Keratinocyte (primary cell): Measurements from ENCODE around the gene TM9SF2. TPM values are rescaled to one million over a fixed set of nuclear protein-coding genes. Genes with fewer than 3 reads are reported as not detected.

Experiments
- DNase-seq: peaks from one replicate; pipeline ENCODE4 v3.0.0-alpha.2; 2011; ENCODE audit warnings: low read depth, missing footprints, low spot score
- FAIRE-seq: peaks from 2 replicates; lab custom pipeline; 2011; peaks lifted over from hg19 to GRCh38; lab: Jason Lieb, UNC
- H2AFZ ChIP-seq: 2 replicates; pipeline ENCODE4 v1.6.0; 2012; ENCODE audit warnings: low read length, control low read depth, inconsistent platforms; ENCODE audit not compliant: control insufficient read depth
- H3K27ac ChIP-seq: 2 replicates; pipeline ENCODE4 v1.5.1; 2011; ENCODE audit warnings: low read length; ENCODE audit not compliant: control insufficient read depth, insufficient read depth
- H3K27me3 ChIP-seq: 3 replicates; pipeline ENCODE4 v1.6.0; 2011; ENCODE audit warnings: low read length; ENCODE audit not compliant: control insufficient read depth, insufficient read depth; ENCODE audit errors: extremely low read depth
- H3K36me3 ChIP-seq, 2 experiments: 2 replicates in 1 of 2; 3 replicates in 1 of 2; pipeline ENCODE4 v1.5.1; 2011; ENCODE audit warnings: low read length in 2 of 2, mild to moderate bottlenecking in 1 of 2; ENCODE audit not compliant: control insufficient read depth in 2 of 2, insufficient read depth in 2 of 2; ENCODE audit errors: extremely low read depth in 1 of 2
- H3K4me1 ChIP-seq: 3 replicates; pipeline ENCODE4 v1.5.1; 2011; ENCODE audit warnings: low read length; ENCODE audit not compliant: control insufficient read depth, insufficient read depth; ENCODE audit errors: extremely low read depth
- H3K4me2 ChIP-seq: 3 replicates; pipeline ENCODE4 v1.6.0; 2011; ENCODE audit warnings: low read depth, low read length; ENCODE audit not compliant: control insufficient read depth, insufficient read depth; ENCODE audit errors: extremely low read depth
- H3K4me3 ChIP-seq, 3 experiments: fragments of 200-600 bp in 1 of 3; sonication (generic) in 1 of 3; 2 replicates in 2 of 3; 3 replicates in 1 of 3; pipeline ENCODE4 v1.5.1; 2011 to 2016; ENCODE audit warnings: low read length in 3 of 3, mild to moderate bottlenecking in 3 of 3, control low read depth in 2 of 3, inconsistent platforms in 1 of 3, low read depth in 1 of 3, mixed read lengths in 1 of 3, mixed run types in 1 of 3, moderate library complexity in 1 of 3; ENCODE audit not compliant: control insufficient read depth in 2 of 3, insufficient read depth in 2 of 3; ENCODE audit errors: extremely low read depth in 1 of 3
- H3K79me2 ChIP-seq: 2 replicates; pipeline ENCODE4 v1.6.0; 2012; ENCODE audit warnings: low read length; ENCODE audit not compliant: control insufficient read depth, insufficient read depth
- H3K9ac ChIP-seq: 3 replicates; pipeline ENCODE4 v1.6.0; 2011; ENCODE audit warnings: low read length; ENCODE audit not compliant: control insufficient read depth, insufficient read depth; ENCODE audit errors: extremely low read depth
- H3K9me1 ChIP-seq: 3 replicates; pipeline ENCODE4 v1.6.0; 2011; ENCODE audit warnings: low read length; ENCODE audit not compliant: control insufficient read depth, insufficient read depth; ENCODE audit errors: extremely low read depth
- H3K9me3 ChIP-seq: 2 replicates; pipeline ENCODE4 v1.5.1; 2012; ENCODE audit warnings: low read depth, low read length; ENCODE audit not compliant: control insufficient read depth
- H4K20me1 ChIP-seq: 3 replicates; pipeline ENCODE4 v1.6.0; 2011; ENCODE audit warnings: low read length; ENCODE audit not compliant: control insufficient read depth, insufficient read depth; ENCODE audit errors: extremely low read depth
- EZH2 ChIP-seq: IDR thresholded peaks from one replicate; pipeline ENCODE4 v1.6.1; 2012; ENCODE audit warnings: inconsistent platforms, mild to moderate bottlenecking, low read length, moderate library complexity
- dilution Hi-C: fragments of 300-500 bp; cut with MboI; formaldehyde crosslinking; loops from one replicate; pipeline ENCODE4 v1.7.0; 2020; ENCODE audit warnings: low sequenced_read_pairs; ENCODE audit not compliant: extremely low pct_ligation_motif_present
- polyA plus RNA-seq, 5 experiments: library from polyadenylated mRNA; depleted of rRNA in 3 of 5; stranded (reverse) in 3 of 5; stranded (forward) in 1 of 5; unstranded in 1 of 5; fragments of >200 nt; gene quantifications; 1 replicate in 1 of 5; 2 replicates in 3 of 5; 3 replicates in 1 of 5; pipeline versions ENCODE4 v1.2.1 to v1.2.3, GENCODE V29; 2011 to 2012; ENCODE audit warnings: missing spikeins in 2 of 5, low read depth in 1 of 5, low replicate concordance in 1 of 5
- TF ChIP-seq, protein P1 (sequence below), 3 experiments: IDR thresholded peaks in 1 of 3; conservative IDR thresholded peaks in 1 of 3; optimal IDR thresholded peaks in 1 of 3; 2 replicates in 2 of 3; 3 replicates in 1 of 3; pipeline versions ENCODE3 to v1.5.1; 2011; ENCODE audit warnings: low read length in 3 of 3, mild to moderate bottlenecking in 3 of 3, moderate library complexity in 2 of 3, control low read depth in 1 of 3, inconsistent platforms in 1 of 3; ENCODE audit not compliant: insufficient read depth in 2 of 3; ENCODE audit errors: extremely low read depth in 1 of 3

TM9SF2 gene
- polyA plus RNA-seq, 1 donor (not counting 4 experiments of a cell fraction or from before 2014, with no cell fraction given): 134 TPM

DNA sequence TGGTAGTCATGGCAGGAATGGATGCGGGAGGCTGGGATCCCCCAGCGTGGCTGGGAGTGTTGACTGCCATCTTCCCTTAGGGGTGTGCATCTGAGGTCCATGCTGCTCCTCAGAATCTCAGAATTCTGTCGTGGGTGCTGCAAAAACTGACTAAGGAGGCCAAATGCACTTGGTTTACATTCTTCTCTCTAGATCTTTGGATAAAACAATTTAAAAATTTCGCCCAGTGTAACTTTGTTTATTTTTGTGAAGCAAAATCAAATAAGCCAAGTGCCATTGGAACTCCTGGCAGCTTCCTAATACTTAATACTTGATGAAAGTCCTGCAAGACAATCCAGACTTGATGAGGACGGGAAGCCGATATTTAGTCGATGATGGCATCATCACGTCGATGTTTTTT lies 27.8 kb upstream of the TM9SF2 start:
- no peaks in the 10 kb centered on the region for H3K36me3 ChIP-seq
- TF ChIP-seq EZH2: no peak
- TF ChIP-seq, protein P1, sequence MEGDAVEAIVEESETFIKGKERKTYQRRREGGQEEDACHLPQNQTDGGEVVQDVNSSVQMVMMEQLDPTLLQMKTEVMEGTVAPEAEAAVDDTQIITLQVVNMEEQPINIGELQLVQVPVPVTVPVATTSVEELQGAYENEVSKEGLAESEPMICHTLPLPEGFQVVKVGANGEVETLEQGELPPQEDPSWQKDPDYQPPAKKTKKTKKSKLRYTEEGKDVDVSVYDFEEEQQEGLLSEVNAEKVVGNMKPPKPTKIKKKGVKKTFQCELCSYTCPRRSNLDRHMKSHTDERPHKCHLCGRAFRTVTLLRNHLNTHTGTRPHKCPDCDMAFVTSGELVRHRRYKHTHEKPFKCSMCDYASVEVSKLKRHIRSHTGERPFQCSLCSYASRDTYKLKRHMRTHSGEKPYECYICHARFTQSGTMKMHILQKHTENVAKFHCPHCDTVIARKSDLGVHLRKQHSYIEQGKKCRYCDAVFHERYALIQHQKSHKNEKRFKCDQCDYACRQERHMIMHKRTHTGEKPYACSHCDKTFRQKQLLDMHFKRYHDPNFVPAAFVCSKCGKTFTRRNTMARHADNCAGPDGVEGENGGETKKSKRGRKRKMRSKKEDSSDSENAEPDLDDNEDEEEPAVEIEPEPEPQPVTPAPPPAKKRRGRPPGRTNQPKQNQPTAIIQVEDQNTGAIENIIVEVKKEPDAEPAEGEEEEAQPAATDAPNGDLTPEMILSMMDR (optimal IDR thresholded peaks at IDR 0.05 in 1 of 3, IDR thresholded peaks at IDR 0.05 in 1 of 3, conservative IDR thresholded peaks at IDR 0.05 in 1 of 3; ENCODE audit: extremely low read depth in 1 of 3, insufficient read depth in 2 of 3, low read length in 3 of 3): no peak
- FAIRE-seq: no peak
- no peak overlapping the region for H3K4me2 ChIP-seq
- H3K79me2 ChIP-seq: no peaks in the 10 kb centered on the region
- H3K9me1 ChIP-seq: no peaks in the 10 kb centered on the region
- H3K27me3 ChIP-seq: no peaks in the 10 kb centered on the region
- no peaks in the 10 kb centered on the region for H4K20me1 ChIP-seq
- H3K4me3 ChIP-seq: no peak overlapping the region
- no peak for DNase-seq
- no peak overlapping the region for H3K27ac ChIP-seq
- no peak overlapping the region for H2AFZ ChIP-seq
- H3K9ac ChIP-seq: no peak overlapping the region
- dilution Hi-C loops: no loop called here
- H3K4me1 ChIP-seq: no peaks in the 10 kb centered on the region
- H3K9me3 ChIP-seq: no peaks in the 10 kb centered on the region

DNA sequence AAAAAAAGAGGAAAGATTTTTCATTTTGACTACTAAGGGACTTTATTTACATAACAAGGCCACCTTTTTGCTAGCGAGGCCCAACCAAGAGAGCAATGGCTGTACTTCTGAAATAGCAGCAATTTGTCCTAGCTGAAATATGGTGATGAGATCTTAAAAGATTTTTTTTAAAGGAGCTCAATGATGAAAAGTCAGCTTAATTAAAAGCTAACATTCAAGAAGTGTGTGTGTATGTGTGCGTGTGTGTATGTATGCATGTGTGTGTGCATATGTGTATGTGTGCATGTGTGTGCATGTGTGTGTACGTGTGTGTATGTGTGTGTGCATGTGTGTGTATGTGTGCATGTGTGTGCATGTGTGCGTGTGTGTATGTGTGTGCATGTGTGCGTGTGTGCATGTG lies 24.6 kb upstream of the TM9SF2 start:
- no peaks in the 10 kb centered on the region for H3K9me1 ChIP-seq
- no peaks in the 10 kb centered on the region for H3K27me3 ChIP-seq
- no peaks in the 10 kb centered on the region for H3K79me2 ChIP-seq
- dilution Hi-C loops: no loop called here
- H3K4me2 ChIP-seq: no peak overlapping the region
- no peaks in the 10 kb centered on the region for H3K9me3 ChIP-seq
- H3K4me1 ChIP-seq: peaks cover 6% of the 10 kb centered on the region
- H3K4me3 ChIP-seq: no peak overlapping the region
- FAIRE-seq (no peak), DNase-seq (no peak)
- no peak overlapping the region for H3K9ac ChIP-seq
- no peak overlapping the region for H3K27ac ChIP-seq
- H2AFZ ChIP-seq: no peak overlapping the region
- H4K20me1 ChIP-seq: no peaks in the 10 kb centered on the region
- no peaks in the 10 kb centered on the region for H3K36me3 ChIP-seq
- TF ChIP-seq, protein P1 (optimal IDR thresholded peaks at IDR 0.05 in 1 of 3, IDR thresholded peaks at IDR 0.05 in 1 of 3, conservative IDR thresholded peaks at IDR 0.05 in 1 of 3; ENCODE audit: extremely low read depth in 1 of 3, insufficient read depth in 2 of 3, low read length in 3 of 3): no peak
- no peak for TF ChIP-seq EZH2
